Fibroblast of skin of left biceps (primary cell): ENCODE results near the gene SEPTIN5.
A peak's percentile ranks its signal among the peaks of the same experiment; 100 is the strongest.

Source experiments
- DNase-seq, 2 experiments: peaks; one replicate each; pipeline ENCODE4 v3.0.0-alpha.2; 2013; ENCODE audit warnings: low read depth in 2 of 2

Gene SEPTIN5

GRCh38 chr22:19705181-19705934 lies 8.9 kb upstream of the SEPTIN5 start:
- no peak for DNase-seq

- DNase-seq = no peak
Measured at GRCh38 chr22:19706661-19707151, 7.6 kb upstream of the SEPTIN5 start.

GRCh38 chr22:19707347-19708290 lies 6.7 kb upstream of the SEPTIN5 start:
- no peak for DNase-seq

- no peak for DNase-seq
Measured at GRCh38 chr22:19708321-19709011, 5.8 kb upstream of the SEPTIN5 start.

GRCh38 chr22:19709063-19709769 lies 5.1 kb upstream of the SEPTIN5 start:
- no peak for DNase-seq

GRCh38 chr22:19710020-19710768 lies 4.1 kb upstream of the SEPTIN5 start:
- DNase-seq = no peak

DNA sequence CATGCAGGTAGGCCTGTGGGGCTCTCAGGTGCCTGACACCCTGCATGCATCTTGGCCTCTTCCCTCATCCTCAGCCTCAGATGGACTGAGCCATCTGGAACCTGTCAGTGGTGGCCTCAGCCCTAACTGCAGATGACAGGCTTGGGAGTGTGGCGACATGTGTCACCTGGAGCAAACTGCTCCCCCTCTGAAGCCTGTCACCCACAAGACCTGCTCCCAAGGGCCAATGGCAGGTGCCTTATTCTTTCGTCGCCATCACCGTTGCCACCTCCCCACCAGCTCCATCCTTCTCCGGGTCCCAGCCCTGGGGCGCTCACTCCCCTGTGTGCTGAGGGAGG lies 3.6 kb upstream of the SEPTIN5 start:
- no peak for DNase-seq

GRCh38 chr22:19713245-19713644 lies 1.1 kb upstream of the SEPTIN5 start:
- DNase-seq = no peak

GRCh38 chr22:19713650-19714311 lies 522 bp upstream of the SEPTIN5 start:
- no peak for DNase-seq

DNA sequence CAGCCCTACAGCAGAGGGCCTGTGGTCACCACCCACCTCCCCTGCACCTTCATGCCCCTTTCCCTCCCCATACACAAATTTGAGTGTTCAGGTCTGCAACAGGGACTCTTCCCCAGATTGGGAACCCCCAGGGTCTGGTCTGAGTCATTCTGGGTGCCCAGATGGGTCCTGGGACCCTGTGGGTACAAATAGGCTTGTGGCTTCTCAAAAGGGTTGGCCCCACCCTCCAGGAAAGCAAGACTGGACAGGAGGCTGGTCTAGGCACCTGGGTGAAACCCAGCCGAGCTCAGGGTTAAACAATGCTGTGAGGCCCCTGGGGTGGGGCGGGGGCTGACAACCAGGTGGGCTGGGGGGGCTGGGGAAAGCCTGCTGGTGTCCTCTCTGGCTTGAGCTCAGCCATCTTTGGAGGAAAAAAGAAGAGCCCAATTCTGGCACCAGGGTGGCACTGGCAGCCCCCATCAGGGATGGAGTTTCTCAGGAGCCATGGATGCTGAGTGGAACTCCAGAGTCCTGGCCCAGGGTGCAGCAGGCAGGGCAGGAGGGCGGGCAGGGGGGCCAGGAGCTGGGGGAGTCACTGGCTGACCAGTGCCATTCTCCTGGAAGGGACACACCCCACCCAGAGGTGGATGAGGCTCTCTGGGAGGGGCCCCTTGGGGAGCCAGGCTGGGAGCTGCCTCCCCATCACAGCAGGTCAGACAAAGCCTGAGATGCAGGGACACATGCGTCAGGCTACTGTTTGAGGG lies 1.1 kb downstream of the SEPTIN5 start:
- DNase-seq = no peak

DNA sequence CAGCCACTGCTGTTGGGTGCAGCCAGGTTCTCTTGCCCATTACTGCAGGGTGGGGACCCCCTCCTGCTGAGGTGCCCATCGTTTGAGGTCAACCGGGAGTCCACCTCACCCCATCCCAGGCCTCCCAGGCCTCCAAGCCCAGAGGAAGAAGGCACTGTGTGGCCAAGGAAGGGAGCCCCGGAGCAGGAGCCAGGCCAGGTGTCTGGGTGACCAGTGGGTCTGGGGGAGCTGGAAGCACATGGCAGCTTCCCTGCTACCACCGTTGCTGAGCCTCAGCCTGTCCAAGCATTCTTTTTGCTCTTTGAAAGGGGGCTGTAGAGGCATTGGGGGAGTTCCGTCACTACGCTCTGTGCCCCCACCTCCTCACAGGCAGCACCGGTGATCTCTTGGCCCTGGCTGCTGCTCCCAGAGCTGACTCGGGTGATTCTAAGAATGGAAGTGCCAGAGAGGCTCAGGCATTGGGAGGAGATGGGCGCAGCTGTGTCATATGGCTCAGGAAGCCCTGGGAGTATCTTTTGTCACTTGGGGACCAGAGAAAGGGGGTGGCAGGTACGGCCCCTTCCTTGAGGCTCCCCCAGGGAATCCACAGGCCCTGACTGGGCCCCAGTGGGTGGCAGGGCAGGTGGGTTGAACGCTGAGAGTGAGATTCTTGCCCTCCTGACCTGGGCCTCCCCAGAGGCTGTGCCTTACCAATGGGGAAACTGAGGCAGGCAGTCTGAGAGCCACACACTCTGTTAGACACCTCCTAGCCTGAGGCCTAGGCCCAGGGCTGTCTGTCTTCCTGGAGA lies 1.9 kb downstream of the SEPTIN5 start:
- no peak for DNase-seq

GRCh38 chr22:19716829-19717105 lies 2.5 kb downstream of the SEPTIN5 start:
- no peak for DNase-seq

DNA sequence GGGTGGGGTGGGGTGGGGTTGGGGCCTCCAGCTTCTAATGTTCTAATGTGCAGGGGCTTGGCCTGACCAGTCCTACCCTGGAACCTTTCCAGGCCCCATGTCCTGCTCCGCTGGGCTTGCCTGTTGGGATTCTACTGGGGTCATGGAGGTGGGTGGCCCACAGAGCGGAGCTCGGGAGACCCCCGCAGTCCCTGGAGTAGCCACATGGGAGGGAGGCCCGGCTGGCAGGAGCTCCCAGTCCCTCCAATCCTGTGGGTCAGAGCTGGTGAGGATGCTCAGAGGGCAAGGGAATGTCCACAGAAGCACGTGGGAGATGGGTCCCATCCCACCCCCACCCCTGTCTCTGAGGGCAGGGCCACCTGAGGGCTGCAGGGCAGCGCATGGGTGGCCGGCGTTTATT lies 2.9 kb downstream of the SEPTIN5 start:
- DNase-seq = no peak

DNA sequence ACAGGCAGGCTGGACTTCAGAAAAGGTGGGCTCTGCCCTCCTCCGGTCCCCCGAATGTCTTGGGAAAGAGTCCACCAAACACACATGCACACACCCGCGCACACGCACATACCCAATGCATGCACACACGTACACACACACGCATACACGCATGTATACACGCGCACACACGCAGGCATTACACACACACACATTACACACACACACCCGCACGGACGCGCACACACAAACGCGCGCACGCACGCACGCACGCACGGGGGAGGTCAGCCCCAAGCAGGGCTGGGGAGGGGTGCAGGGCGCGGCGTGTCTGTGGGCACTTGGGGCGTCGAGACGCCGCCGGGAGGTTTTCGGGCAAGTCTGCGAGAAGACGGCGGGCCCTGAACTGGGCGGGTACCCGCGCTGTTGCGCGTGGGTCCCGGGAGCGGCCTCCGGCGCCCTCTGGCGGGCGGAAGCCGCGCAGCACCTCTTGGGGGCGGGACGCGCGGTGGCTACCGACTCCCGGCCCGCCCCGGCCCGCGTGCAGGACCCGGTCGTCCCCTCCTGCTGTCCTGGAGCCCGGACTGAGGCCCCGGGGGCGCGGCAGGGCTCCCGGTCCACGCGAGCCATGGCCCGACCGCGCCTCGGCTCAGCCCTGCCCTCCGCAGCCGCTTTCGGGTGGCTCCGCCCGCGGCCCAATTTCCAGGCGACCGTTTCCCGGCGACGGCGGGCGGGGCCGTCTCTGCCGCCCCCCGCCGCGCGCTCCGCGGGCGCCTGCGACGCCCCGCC lies 3.6 kb downstream of the SEPTIN5 start:
- DNase-seq = peak in 1 of 2 experiments; percentile 20

GRCh38 chr22:19718456-19719049 lies 4.2 kb downstream of the SEPTIN5 start:
- no peak for DNase-seq

GRCh38 chr22:19719050-19719482 lies 4.8 kb downstream of the SEPTIN5 start:
- DNase-seq = no peak

GRCh38 chr22:19719488-19720021 lies 5.3 kb downstream of the SEPTIN5 start:
- DNase-seq = no peak
